ENCODE results near the gene MYO5A.

DNA sequence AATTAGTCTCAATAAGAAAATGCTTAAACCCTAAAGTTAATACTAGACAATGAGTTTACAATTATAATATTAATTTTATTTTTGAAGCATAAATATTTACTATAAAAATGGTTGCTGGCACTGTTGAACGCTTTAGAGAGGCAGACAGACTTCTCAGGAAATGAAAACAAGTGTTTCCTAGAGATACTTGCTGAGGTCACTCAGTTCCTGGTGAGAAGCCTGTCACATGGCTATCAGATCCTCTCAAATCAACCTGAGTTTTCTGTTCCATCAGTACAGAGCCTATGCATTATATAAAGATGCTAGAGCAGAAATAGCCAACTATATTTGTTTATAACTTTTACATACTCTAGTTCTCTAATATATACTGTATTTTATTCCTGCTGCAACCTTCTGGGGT lies 109.2 kb downstream of the MYO5A start:
- TF ChIP-seq, protein P1, sequence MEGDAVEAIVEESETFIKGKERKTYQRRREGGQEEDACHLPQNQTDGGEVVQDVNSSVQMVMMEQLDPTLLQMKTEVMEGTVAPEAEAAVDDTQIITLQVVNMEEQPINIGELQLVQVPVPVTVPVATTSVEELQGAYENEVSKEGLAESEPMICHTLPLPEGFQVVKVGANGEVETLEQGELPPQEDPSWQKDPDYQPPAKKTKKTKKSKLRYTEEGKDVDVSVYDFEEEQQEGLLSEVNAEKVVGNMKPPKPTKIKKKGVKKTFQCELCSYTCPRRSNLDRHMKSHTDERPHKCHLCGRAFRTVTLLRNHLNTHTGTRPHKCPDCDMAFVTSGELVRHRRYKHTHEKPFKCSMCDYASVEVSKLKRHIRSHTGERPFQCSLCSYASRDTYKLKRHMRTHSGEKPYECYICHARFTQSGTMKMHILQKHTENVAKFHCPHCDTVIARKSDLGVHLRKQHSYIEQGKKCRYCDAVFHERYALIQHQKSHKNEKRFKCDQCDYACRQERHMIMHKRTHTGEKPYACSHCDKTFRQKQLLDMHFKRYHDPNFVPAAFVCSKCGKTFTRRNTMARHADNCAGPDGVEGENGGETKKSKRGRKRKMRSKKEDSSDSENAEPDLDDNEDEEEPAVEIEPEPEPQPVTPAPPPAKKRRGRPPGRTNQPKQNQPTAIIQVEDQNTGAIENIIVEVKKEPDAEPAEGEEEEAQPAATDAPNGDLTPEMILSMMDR (IDR thresholded peaks at IDR 0.05; ENCODE audit: insufficient read depth, low read length), result no peak
- TF ChIP-seq SPI1 (IDR thresholded peaks at IDR 0.05; ENCODE audit: borderline replicate concordance, low read depth), result no peak
